SK-N-SH (cell line): Measurements from ENCODE around the gene PIP4K2B. TPM values are rescaled to one million over a fixed set of nuclear protein-coding genes. Genes with fewer than 3 reads are reported as not detected.

Experiments used
- CTCF ChIA-PET: fragments of 300-600, 350-600 bp; formaldehyde crosslinking; extraction: SDS; loops from one replicate; lab custom pipeline; 2021; lab: Yijun Ruan, JAX
- POLR2A ChIA-PET: fragments of 350-600 bp; sonication (Branson Sonifier 250); formaldehyde crosslinking; extraction: SDS; loops from one replicate; lab custom pipeline; 2020; ENCODE audit warnings: antibody characterized with exemption, inconsistent platforms; lab: Yijun Ruan, JAX
- DNase-seq: peaks from one replicate; pipeline ENCODE4 v3.0.0; 2012
- H2AFZ ChIP-seq: fragments of 200-600 bp; sonication (generic); 2 replicates; pipeline ENCODE4 v1.8.1; 2016; ENCODE audit warnings: antibody characterized with exemption, mild to moderate bottlenecking, low read depth
- H3F3A ChIP-seq: fragments of 200-600 bp; sonication (generic); replicated peaks from 2 replicates; pipeline ENCODE3; 2016; ENCODE audit warnings: antibody characterized with exemption, mild to moderate bottlenecking; ENCODE audit not compliant: insufficient read depth
- H3K27ac ChIP-seq, 2 experiments: fragments of 200-500 bp in 1 of 2; fragments of 200-600 bp in 1 of 2; sonication (Bioruptor generic) in 1 of 2; sonication (generic), shearing (Covaris generic) in 1 of 2; 2 replicates each; pipeline versions ENCODE4 v1.5.1 to v1.6.1; 2014 to 2016; ENCODE audit warnings: low read depth in 2 of 2, inconsistent platforms in 1 of 2, low read length in 1 of 2, mild to moderate bottlenecking in 1 of 2, mixed read lengths in 1 of 2
- H3K27me3 ChIP-seq: fragments of 200-600 bp; sonication (generic), shearing (Covaris generic); 2 replicates; pipeline ENCODE4 v1.6.1; 2016; ENCODE audit warnings: mixed run types; ENCODE audit not compliant: insufficient read depth
- H3K36me3 ChIP-seq, 2 experiments: fragments of 200-500 bp in 1 of 2; fragments of 200-600 bp in 1 of 2; sonication (Bioruptor generic) in 1 of 2; sonication (generic) in 1 of 2; replicated peaks in 1 of 2; 2 replicates each; pipeline versions ENCODE3 to v1.5.1; 2014 to 2016; ENCODE audit warnings: low read length in 1 of 2, mild to moderate bottlenecking in 1 of 2; ENCODE audit not compliant: insufficient read depth in 2 of 2, control insufficient read depth in 1 of 2
- H3K4me1 ChIP-seq, 2 experiments: fragments of 200-500 bp in 1 of 2; fragments of 200-600 bp in 1 of 2; sonication (Bioruptor generic) in 1 of 2; sonication (generic), shearing (Covaris generic) in 1 of 2; 2 replicates each; pipeline versions ENCODE4 v1.5.1 to v1.6.1; 2014 to 2016; ENCODE audit warnings: low read depth in 1 of 2, low read length in 1 of 2, mixed run types in 1 of 2; ENCODE audit not compliant: insufficient read depth in 2 of 2, control insufficient read depth in 1 of 2
- H3K4me2 ChIP-seq: fragments of 200-600 bp; sonication (generic), shearing (Covaris generic); 2 replicates; pipeline ENCODE4 v1.6.1; 2017; ENCODE audit warnings: mixed run types
- H3K4me3 ChIP-seq, 2 experiments: fragments of 200-500 bp in 1 of 2; fragments of 200-600 bp in 1 of 2; sonication (Bioruptor generic) in 1 of 2; sonication (generic), shearing (Covaris generic) in 1 of 2; 2 replicates each; pipeline versions ENCODE4 v1.5.1 to v1.8.1; 2014 to 2016; ENCODE audit warnings: low read depth in 2 of 2, inconsistent platforms in 1 of 2, low read length in 1 of 2, mild to moderate bottlenecking in 1 of 2, mixed read lengths in 1 of 2, moderate library complexity in 1 of 2
- H3K79me2 ChIP-seq: fragments of 200-600 bp; sonication (generic); 2 replicates; pipeline ENCODE4 v1.8.1; 2017; ENCODE audit warnings: mild to moderate bottlenecking; ENCODE audit not compliant: insufficient read depth
- H3K9ac ChIP-seq: fragments of 200-600 bp; sonication (generic); 2 replicates; pipeline ENCODE4 v1.6.1; 2017; ENCODE audit warnings: mixed run types
- H3K9me2 ChIP-seq: fragments of 200-600 bp; sonication (generic); 2 replicates; pipeline ENCODE4 v1.6.1; 2017; ENCODE audit warnings: mixed run types
- H3K9me3 ChIP-seq: fragments of 200-600 bp; sonication (generic); 2 replicates; pipeline ENCODE4 v1.6.1; 2017; ENCODE audit warnings: mixed run types, mild to moderate bottlenecking, moderate library complexity
- H4K20me1 ChIP-seq: fragments of 200-600 bp; sonication (generic); 2 replicates; pipeline ENCODE4 v1.6.1; 2017; ENCODE audit warnings: mild to moderate bottlenecking, mixed run types; ENCODE audit not compliant: insufficient read depth
- CHD2 ChIP-seq: fragments of 150-350 bp; IDR thresholded peaks from 2 replicates; pipeline ENCODE4 v1.6.1; 2018; ENCODE audit warnings: low read length; ENCODE audit not compliant: partially characterized antibody
- EZH2phosphoT487 ChIP-seq: fragments of 200-600 bp; sonication (generic); IDR thresholded peaks from 2 replicates; pipeline ENCODE4 v1.6.1; 2017; ENCODE audit warnings: low read depth, mixed run types, mild to moderate bottlenecking, antibody characterized with exemption, moderate library complexity, borderline replicate concordance
- FOXJ3 ChIP-seq: sonication (generic); formaldehyde crosslinking; IDR thresholded peaks from 2 replicates; pipeline ENCODE4 v1.5.1; 2020; ENCODE audit warnings: mild to moderate bottlenecking, missing genetic modification reagents
- GABPA ChIP-seq: IDR thresholded peaks from 2 replicates; pipeline ENCODE4 v1.4.0; 2012; ENCODE audit warnings: low read depth, mild to moderate bottlenecking
- NRF1 ChIP-seq: IDR thresholded peaks from 2 replicates; pipeline ENCODE4 v1.6.1; 2012; ENCODE audit warnings: low read depth, mild to moderate bottlenecking, low read length
- RAD21 ChIP-seq: IDR thresholded peaks from 2 replicates; pipeline ENCODE4 v1.6.1; 2012; ENCODE audit warnings: mild to moderate bottlenecking, low read length
- SIN3A ChIP-seq: IDR thresholded peaks from 2 replicates; pipeline ENCODE4 v1.6.1; 2012; ENCODE audit warnings: low read depth, mild to moderate bottlenecking, low read length, moderate library complexity, borderline replicate concordance
- TEAD4 ChIP-seq: IDR thresholded peaks from 2 replicates; pipeline ENCODE4 v1.4.0; 2012; ENCODE audit warnings: mild to moderate bottlenecking, borderline replicate concordance; ENCODE audit not compliant: insufficient read depth
- WGBS: methylation state at CpG from one replicate; pipeline ENCODE4 v1.1.6; 2017; ENCODE audit warnings: low lambda C conversion rate; 5-methylcytosine and 5-hydroxymethylcytosine counted together
- polyA plus RNA-seq, 3 experiments: library from polyadenylated mRNA; depleted of rRNA; stranded (reverse); fragments of >200 nt; gene quantifications; 2 replicates each; pipeline ENCODE4 v1.2.3, GENCODE V29; 2012
- TF ChIP-seq, protein P1 (sequence below): IDR thresholded peaks from 2 replicates; pipeline ENCODE4 v1.4.0; 2012; ENCODE audit warnings: low read depth, borderline replicate concordance
- TF ChIP-seq, protein P2 (sequence below): fragments of 200-600 bp; sonication (generic); IDR thresholded peaks from 2 replicates; pipeline ENCODE4 v1.6.1; 2017; ENCODE audit warnings: antibody characterized with exemption, mild to moderate bottlenecking, moderate library complexity
- TF ChIP-seq, protein P3 (sequence below): IDR thresholded peaks from 2 replicates; pipeline ENCODE4 v1.6.1; 2012; ENCODE audit warnings: mild to moderate bottlenecking, low read depth, low read length, moderate library complexity

The PIP4K2B gene
- polyA plus RNA-seq, 1 of the 3 experiments (the other 2 are of a cell fraction) = 29.8 TPM

DNA sequence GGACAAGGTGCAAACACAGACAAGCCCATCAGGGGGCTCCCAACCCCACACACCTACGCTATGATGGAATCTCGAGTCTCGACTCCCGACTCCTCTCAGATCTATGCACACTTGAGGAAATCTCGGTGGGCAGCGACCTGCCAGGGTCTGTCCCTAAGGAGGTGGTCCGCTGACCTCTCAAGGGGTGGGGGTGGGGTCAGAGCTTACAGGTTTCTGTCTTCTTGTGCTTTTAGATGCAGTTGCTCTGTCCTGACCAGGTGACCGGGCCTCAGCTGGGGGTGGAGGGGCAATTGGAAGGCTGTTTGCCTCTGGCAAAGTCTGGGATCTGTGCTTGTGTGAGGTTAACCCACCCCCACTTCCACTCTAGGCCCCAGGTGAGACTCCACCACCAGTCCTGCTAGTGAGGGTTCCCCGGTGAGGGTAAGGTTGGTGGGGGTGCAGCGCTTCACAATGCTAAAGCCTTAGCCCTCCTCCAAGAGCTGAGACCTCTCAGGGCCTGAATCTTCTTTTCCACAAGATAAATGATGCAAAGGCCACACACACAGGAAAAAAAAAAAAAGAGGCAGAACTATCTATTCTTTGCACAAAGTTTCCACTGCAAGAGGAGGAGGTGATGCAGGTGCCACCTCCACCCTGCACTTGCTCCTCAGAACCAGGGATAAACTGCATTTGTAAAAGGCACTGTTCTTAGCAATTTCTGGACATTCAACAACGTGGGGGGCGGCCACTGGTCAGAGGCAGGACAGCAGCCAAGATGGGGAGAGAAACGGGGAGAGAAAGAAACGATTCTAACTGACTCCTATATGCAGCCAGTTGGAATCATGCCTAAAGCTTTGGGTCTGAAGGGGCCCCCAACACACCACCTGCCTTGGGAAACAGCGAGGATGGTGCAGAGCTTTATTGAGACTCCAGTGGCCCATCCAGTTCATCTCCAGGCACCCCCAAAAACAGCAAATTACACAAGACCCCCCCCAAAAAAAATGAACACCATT lies 65.1 kb downstream of the PIP4K2B start:
- Histone ChIP-seq H3F3A (peaks cover 49% of the 10 kb centered on the region), H3K79me2 (peaks cover 37% of the 10 kb centered on the region; the same call in 1 of the 2 replicates), H3K4me3 (no peak overlapping the region), H3K9me2 (no peaks in the 10 kb centered on the region), H3K27me3 (no peaks in the 10 kb centered on the region), H3K4me1 (peaks cover 10 to 57% of the 10 kb centered on the region in 2 experiments; a peak in 1 of 4 replicates), H2AFZ (no peak overlapping the region), H3K9ac (no peak overlapping the region), H3K36me3 (peaks cover 13 to 41% of the 10 kb centered on the region in 2 experiments), H3K4me2 (no peak overlapping the region), H3K9me3 (no peaks in the 10 kb centered on the region), H3K27ac (peak overlapping the region in 1 of 2 experiments; percentile 29; a peak in 2 of 4 replicates), H4K20me1 (peaks cover 29% of the 10 kb centered on the region; the same call in 1 of the 2 replicates)
- ChIA-PET POLR2A (interaction anchor here (0.6 to 2.2 kb wide), 5 partner anchors 10 to 1388 kb away, joined by 3 to 8 read pairs (median 7); no protein-coding TSS in a partner anchor), CTCF (interaction anchor here (0.6 to 7.4 kb wide), 29 partner anchors 10 to 211 kb away, joined by 3 to 93 read pairs (median 7); partner anchors contain the start of genes EPOP, MLLT6, PCGF2 and PSMB3)
- WGBS = 75% methylated on average over 12 of the region's 15 CpGs
- DNase-seq = no peak
- no peak for TF ChIP-seq SIN3A
- TF ChIP-seq GABPA = no peak
- no peak for TF ChIP-seq NRF1
- no peak for TF ChIP-seq FOXJ3 (CRISPR knock-in tag)
- TF ChIP-seq, protein P1, sequence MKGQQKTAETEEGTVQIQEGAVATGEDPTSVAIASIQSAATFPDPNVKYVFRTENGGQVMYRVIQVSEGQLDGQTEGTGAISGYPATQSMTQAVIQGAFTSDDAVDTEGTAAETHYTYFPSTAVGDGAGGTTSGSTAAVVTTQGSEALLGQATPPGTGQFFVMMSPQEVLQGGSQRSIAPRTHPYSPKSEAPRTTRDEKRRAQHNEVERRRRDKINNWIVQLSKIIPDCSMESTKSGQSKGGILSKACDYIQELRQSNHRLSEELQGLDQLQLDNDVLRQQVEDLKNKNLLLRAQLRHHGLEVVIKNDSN = no peak
- TF ChIP-seq RAD21 = peak; percentile 36
- TF ChIP-seq CHD2 = no peak
- TF ChIP-seq, protein P2, sequence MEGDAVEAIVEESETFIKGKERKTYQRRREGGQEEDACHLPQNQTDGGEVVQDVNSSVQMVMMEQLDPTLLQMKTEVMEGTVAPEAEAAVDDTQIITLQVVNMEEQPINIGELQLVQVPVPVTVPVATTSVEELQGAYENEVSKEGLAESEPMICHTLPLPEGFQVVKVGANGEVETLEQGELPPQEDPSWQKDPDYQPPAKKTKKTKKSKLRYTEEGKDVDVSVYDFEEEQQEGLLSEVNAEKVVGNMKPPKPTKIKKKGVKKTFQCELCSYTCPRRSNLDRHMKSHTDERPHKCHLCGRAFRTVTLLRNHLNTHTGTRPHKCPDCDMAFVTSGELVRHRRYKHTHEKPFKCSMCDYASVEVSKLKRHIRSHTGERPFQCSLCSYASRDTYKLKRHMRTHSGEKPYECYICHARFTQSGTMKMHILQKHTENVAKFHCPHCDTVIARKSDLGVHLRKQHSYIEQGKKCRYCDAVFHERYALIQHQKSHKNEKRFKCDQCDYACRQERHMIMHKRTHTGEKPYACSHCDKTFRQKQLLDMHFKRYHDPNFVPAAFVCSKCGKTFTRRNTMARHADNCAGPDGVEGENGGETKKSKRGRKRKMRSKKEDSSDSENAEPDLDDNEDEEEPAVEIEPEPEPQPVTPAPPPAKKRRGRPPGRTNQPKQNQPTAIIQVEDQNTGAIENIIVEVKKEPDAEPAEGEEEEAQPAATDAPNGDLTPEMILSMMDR = peak; percentile 29; the same call in 1 of the 2 replicates
- TF ChIP-seq TEAD4 = no peak
- TF ChIP-seq EZH2phosphoT487 = no peak
- TF ChIP-seq, protein P3, sequence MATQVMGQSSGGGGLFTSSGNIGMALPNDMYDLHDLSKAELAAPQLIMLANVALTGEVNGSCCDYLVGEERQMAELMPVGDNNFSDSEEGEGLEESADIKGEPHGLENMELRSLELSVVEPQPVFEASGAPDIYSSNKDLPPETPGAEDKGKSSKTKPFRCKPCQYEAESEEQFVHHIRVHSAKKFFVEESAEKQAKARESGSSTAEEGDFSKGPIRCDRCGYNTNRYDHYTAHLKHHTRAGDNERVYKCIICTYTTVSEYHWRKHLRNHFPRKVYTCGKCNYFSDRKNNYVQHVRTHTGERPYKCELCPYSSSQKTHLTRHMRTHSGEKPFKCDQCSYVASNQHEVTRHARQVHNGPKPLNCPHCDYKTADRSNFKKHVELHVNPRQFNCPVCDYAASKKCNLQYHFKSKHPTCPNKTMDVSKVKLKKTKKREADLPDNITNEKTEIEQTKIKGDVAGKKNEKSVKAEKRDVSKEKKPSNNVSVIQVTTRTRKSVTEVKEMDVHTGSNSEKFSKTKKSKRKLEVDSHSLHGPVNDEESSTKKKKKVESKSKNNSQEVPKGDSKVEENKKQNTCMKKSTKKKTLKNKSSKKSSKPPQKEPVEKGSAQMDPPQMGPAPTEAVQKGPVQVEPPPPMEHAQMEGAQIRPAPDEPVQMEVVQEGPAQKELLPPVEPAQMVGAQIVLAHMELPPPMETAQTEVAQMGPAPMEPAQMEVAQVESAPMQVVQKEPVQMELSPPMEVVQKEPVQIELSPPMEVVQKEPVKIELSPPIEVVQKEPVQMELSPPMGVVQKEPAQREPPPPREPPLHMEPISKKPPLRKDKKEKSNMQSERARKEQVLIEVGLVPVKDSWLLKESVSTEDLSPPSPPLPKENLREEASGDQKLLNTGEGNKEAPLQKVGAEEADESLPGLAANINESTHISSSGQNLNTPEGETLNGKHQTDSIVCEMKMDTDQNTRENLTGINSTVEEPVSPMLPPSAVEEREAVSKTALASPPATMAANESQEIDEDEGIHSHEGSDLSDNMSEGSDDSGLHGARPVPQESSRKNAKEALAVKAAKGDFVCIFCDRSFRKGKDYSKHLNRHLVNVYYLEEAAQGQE = no peak
